GM21825 (cell line): ENCODE measurements around the gene ERVW-1.

Source experiments
- ATAC-seq: cut with Tn5 transposase; IDR thresholded peaks from one replicate; pipeline ENCODE4 v1.9.1; 2021; ENCODE audit warnings: mild to moderate bottlenecking, moderate library complexity; ENCODE audit not compliant: unreplicated experiment

Gene ERVW-1

GRCh38 chr7:92427193-92427592 is 50.6 kb downstream of the ERVW-1 start:
- no peak for ATAC-seq

- no peak for ATAC-seq
Observed at GRCh38 chr7:92425311-92425947, 52.3 kb downstream of the ERVW-1 start.

- ATAC-seq = no peak
Observed at GRCh38 chr7:92423710-92424131, 54.0 kb downstream of the ERVW-1 start.

GRCh38 chr7:92422926-92423325 is 54.8 kb downstream of the ERVW-1 start:
- ATAC-seq = no peak

- no peak for ATAC-seq
Observed at GRCh38 chr7:92421676-92422435, 55.9 kb downstream of the ERVW-1 start.
